Lower leg skin (tissue), 3 donors: Measurements from ENCODE around the gene CDCA4.

Experiments
- CTCF ChIP-seq, 3 donors: fragments of 450-650 bp; IDR thresholded peaks; one replicate each; pipeline ENCODE4 v1.5.1; 2016; ENCODE audit warnings: antibody characterized with exemption in 3 of 3, mild to moderate bottlenecking in 3 of 3, moderate library complexity in 2 of 3
- POLR2A ChIP-seq, 2 donors: fragments of 450-650 bp; IDR thresholded peaks; one replicate each; pipeline ENCODE4 v1.6.1; 2016 to 2017; ENCODE audit warnings: antibody characterized with exemption in 2 of 2, mild to moderate bottlenecking in 1 of 2, moderate library complexity in 1 of 2

GRCh38 chr14:104994978-104995377, 25.9 kb downstream of the CDCA4 start:
- TF ChIP-seq POLR2A (IDR thresholded peaks at IDR 0.05) (no peak), CTCF (IDR thresholded peaks at IDR 0.05) (no peak)
